GM23338 (cell line): ENCODE results near the gene TAP1.

Experiments
- CREB1 ChIP-seq: fragments of 250-450 bp; sonication (Bioruptor Pico); IDR thresholded peaks from 2 replicates; pipeline ENCODE4 v1.5.0; 2020; ENCODE audit warnings: low read depth, mild to moderate bottlenecking, moderate library complexity
- CTCF ChIP-seq, 2 experiments: fragments of 200-600 bp in 1 of 2; sonication (generic) in 1 of 2; conservative IDR thresholded peaks; 2 replicates each; pipeline versions ENCODE4 v1.5.1 to v1.6.1; 2016 to 2017; ENCODE audit warnings: antibody characterized with exemption in 2 of 2, low read depth in 2 of 2, mild to moderate bottlenecking in 2 of 2, moderate library complexity in 1 of 2
- ETS1 ChIP-seq: IDR thresholded peaks from 2 replicates; pipeline ENCODE4 v1.6.1; 2016; ENCODE audit warnings: antibody characterized with exemption
- EZH2 ChIP-seq: fragments of 200-600 bp; sonication (generic); IDR thresholded peaks from one replicate; pipeline ENCODE4 v1.8.0; 2017; ENCODE audit warnings: antibody characterized with exemption, mild to moderate bottlenecking, low read depth; ENCODE audit not compliant: unreplicated experiment
- EZH2phosphoT487 ChIP-seq: fragments of 200-600 bp; sonication (generic); IDR thresholded peaks from one replicate; pipeline ENCODE4 v1.8.1; 2018; ENCODE audit warnings: antibody characterized with exemption; ENCODE audit not compliant: unreplicated experiment
- JUNB ChIP-seq: IDR thresholded peaks from one replicate; pipeline ENCODE4 v1.6.1; 2016; ENCODE audit warnings: antibody characterized with exemption; ENCODE audit not compliant: unreplicated experiment
- NANOG ChIP-seq: IDR thresholded peaks from 2 replicates; pipeline ENCODE4 v1.6.1; 2016; ENCODE audit warnings: antibody characterized with exemption, borderline replicate concordance
- POLR2AphosphoS5 ChIP-seq: IDR thresholded peaks from 2 replicates; pipeline ENCODE4 v1.6.1; 2016; ENCODE audit warnings: antibody characterized with exemption, low read depth
- REST ChIP-seq: IDR thresholded peaks from one replicate; pipeline ENCODE4 v1.6.1; 2018; ENCODE audit warnings: antibody characterized with exemption; ENCODE audit not compliant: unreplicated experiment
- STAT1 ChIP-seq: IDR thresholded peaks from one replicate; pipeline ENCODE4 v1.6.1; 2016; ENCODE audit warnings: antibody characterized with exemption; ENCODE audit not compliant: unreplicated experiment
- ZNF114 ChIP-seq: fragments of 250-450 bp; sonication (Bioruptor Pico); IDR thresholded peaks from 2 replicates; pipeline ENCODE4 v1.5.0; 2020; ENCODE audit warnings: mild to moderate bottlenecking, moderate library complexity
- ZNF331 ChIP-seq: fragments of 250-450 bp; sonication (Bioruptor Pico); IDR thresholded peaks from 2 replicates; pipeline ENCODE4 v1.5.0; 2020; ENCODE audit warnings: low read depth, mild to moderate bottlenecking, moderate library complexity
- ZNF462 ChIP-seq: fragments of 250-450 bp; sonication (Bioruptor Pico); IDR thresholded peaks from 2 replicates; pipeline ENCODE4 v1.5.0; 2020; ENCODE audit warnings: mild to moderate bottlenecking, moderate library complexity

GRCh38 chr6:32887616-32888015 lies 34.1 kb upstream of the TAP1 start:
- TF ChIP-seq EZH2phosphoT487 (no peak), CTCF (conservative IDR thresholded peaks at IDR 0.05; ENCODE audit: low read depth in 2 of 2) (no peak), EZH2 (no peak), REST (no peak), POLR2AphosphoS5 (no peak), CREB1 (CRISPR knock-in tag) (no peak), ZNF331 (CRISPR knock-in tag) (no peak), ZNF462 (no peak), JUNB (no peak), STAT1 (no peak), ZNF114 (CRISPR knock-in tag) (no peak), ETS1 (no peak), NANOG (no peak)
